M059J (cell line): Measurements from ENCODE around the gene AKT1. TPM values are rescaled to one million over a fixed set of nuclear protein-coding genes. Genes with fewer than 3 reads are reported as not detected.
A peak's percentile ranks its signal among the peaks of the same experiment; 100 is the strongest.
"Not testable (repeated sequence)": the region's sequence is repeated elsewhere in the genome, so short reads cannot be mapped to it uniquely, and the experiment has no call there.

Experiments used
- DNase-seq: peaks from one replicate; pipeline ENCODE4 v3.0.0-alpha.2; 2012; ENCODE audit warnings: low read depth
- total RNA-seq: library from RNA; depleted of rRNA; stranded (reverse); fragments of >200 nt; shearing (Covaris generic); gene quantifications from 2 replicates; pipeline ENCODE4 v1.2.3, GENCODE V29; 2014; rRNA removed

AKT1 gene
- 81.6 and 134 TPM in 2 replicates for total RNA-seq

- no peak for DNase-seq
Measured at GRCh38 chr14:104794993-104795780, at the start of gene AKT1. Gene AKT1, minus strand, starts transcription at chr14:104795748. Its CDS starts 3,105 bp downstream, at chr14:104792643.

- DNase-seq: no peak
Measured at GRCh38 chr14:104845033-104845666, 49.6 kb upstream of the AKT1 start.

- no peak for DNase-seq
Measured at GRCh38 chr14:104844306-104845032, 48.9 kb upstream of the AKT1 start.

GRCh38 chr14:104843442-104844305, 48.1 kb upstream of the AKT1 start:
- no peak for DNase-seq

- no peak for DNase-seq
Measured at GRCh38 chr14:104843006-104843405, 47.5 kb upstream of the AKT1 start.

GRCh38 chr14:104841730-104842129, 46.2 kb upstream of the AKT1 start:
- no peak for DNase-seq

GRCh38 chr14:104836171-104836935, 40.8 kb upstream of the AKT1 start:
- DNase-seq: not testable (repeated sequence)

GRCh38 chr14:104830781-104831180, 35.2 kb upstream of the AKT1 start:
- DNase-seq: no peak

GRCh38 chr14:104827177-104828055, 31.9 kb upstream of the AKT1 start:
- DNase-seq: no peak

GRCh38 chr14:104826861-104827176, 31.3 kb upstream of the AKT1 start:
- no peak for DNase-seq

GRCh38 chr14:104826189-104826860, 30.8 kb upstream of the AKT1 start:
- peak; percentile 67 for DNase-seq

GRCh38 chr14:104824353-104824997, 28.9 kb upstream of the AKT1 start:
- DNase-seq: no peak

- DNase-seq: no peak
Measured at GRCh38 chr14:104822821-104823615, 27.5 kb upstream of the AKT1 start.

- DNase-seq: no peak
Measured at GRCh38 chr14:104821971-104822608, 26.5 kb upstream of the AKT1 start.

- DNase-seq: no peak
Measured at GRCh38 chr14:104821229-104821945, 25.8 kb upstream of the AKT1 start.

GRCh38 chr14:104820669-104821228, 25.2 kb upstream of the AKT1 start:
- no peak for DNase-seq
